Measurements from ENCODE around the gene KANK3. TPM values are rescaled to one million over a fixed set of nuclear protein-coding genes. Genes with fewer than 3 reads are reported as not detected.
A peak's percentile ranks its signal among the peaks of the same experiment; 100 is the strongest.

KANK3 gene
- total RNA-seq, 2 donors from 2014 or later = 10.0 to 13.0 TPM

DNA sequence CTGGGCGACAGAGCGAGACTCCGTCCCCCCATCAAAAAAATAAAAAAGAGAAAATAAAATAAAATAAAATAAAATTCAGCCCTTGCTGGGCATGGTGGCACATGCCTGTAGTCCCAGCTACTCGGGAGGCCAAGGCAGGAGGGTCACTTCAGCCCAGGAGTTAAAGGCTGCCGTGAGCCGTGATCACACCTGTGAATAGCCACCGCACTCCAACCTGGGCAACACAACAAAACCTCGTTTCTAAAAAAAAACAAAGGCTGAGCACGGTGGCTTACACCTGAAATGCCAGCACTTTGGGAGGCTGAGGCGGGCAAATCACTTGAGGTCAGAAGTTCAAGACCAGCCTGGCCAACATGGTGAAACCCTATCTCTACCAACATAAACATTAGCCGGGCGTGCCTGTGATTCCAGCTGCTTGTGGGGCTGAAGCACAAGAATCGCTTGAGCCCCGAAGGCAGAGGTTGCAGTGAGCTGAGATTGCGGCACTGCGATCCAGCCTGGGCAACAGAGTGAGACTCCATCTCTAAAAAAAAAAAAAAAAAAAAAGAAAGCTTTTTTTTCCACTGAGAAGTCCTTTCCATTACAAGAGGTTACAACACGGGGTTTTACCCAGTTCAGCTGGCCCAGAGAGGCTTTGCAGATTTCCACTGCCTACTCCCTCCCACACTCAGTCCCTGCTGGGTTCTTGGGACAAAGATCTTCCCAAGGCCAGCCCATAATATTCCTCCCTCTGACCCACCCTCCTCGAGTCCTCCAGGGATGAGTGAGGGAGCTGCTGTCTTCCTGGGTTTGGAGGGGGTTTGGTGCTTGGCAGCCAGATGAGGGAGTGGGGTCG lies 27.3 kb upstream of the KANK3 start:
- Histone ChIP-seq H3K9me3 (no peaks in the 10 kb centered on the region), H3K4me1 (ENCODE audit: control insufficient read depth in 1 of 2, low read depth in 2 of 2) (peaks cover 13 to 34% of the 10 kb centered on the region in 2 donors), H3K27ac (no peak overlapping the region), H3K36me3 (peaks cover 7% of the 10 kb centered on the region), H3K27me3 (replicated peaks; ENCODE audit: insufficient read depth) (no peaks in the 10 kb centered on the region), H3K4me3 (no peak overlapping the region)
- TF ChIP-seq, protein P1, sequence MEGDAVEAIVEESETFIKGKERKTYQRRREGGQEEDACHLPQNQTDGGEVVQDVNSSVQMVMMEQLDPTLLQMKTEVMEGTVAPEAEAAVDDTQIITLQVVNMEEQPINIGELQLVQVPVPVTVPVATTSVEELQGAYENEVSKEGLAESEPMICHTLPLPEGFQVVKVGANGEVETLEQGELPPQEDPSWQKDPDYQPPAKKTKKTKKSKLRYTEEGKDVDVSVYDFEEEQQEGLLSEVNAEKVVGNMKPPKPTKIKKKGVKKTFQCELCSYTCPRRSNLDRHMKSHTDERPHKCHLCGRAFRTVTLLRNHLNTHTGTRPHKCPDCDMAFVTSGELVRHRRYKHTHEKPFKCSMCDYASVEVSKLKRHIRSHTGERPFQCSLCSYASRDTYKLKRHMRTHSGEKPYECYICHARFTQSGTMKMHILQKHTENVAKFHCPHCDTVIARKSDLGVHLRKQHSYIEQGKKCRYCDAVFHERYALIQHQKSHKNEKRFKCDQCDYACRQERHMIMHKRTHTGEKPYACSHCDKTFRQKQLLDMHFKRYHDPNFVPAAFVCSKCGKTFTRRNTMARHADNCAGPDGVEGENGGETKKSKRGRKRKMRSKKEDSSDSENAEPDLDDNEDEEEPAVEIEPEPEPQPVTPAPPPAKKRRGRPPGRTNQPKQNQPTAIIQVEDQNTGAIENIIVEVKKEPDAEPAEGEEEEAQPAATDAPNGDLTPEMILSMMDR (IDR thresholded peaks at IDR 0.05) = no peak
- ATAC-seq (ENCODE audit: insufficient number of reproducible peaks, low FRiP score, low read depth) = no peak
- DNase-seq (ENCODE audit: low spot score) = no peak

DNA sequence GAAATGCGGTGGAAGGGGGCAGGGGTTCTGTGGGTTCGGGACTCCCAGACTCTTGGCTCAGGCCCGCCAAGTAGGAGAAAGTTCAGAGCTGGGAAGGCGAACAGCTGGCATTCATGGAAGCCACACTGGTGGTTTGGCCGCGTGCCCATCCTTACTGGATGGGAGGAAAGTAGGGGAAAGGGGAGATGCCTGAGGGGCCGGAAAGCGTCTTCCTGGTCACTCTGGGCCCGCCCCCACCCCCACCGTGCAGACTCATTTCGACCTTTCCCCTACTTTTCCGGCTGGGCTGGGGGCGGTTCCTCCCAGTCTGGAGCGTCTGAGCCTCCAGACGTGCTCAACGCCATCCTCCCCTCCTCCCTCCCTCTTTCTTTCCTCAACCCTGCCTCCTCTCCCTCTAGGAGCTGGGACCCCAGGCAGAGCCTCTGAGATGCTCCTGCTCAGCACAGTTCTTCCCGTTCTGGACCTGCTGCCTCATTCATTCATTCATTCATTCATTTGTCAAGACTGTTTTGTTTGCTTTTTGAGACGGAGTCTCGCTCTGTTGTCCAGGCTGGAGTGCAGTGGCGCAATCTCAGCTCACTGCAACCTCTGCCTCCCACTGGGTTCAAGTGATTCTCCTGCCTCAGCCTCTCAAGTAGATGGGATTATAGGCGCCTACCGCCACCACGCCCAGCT lies 24.4 kb upstream of the KANK3 start:
- TF ChIP-seq, protein P1 (IDR thresholded peaks at IDR 0.05) = no peak
- Histone ChIP-seq H3K36me3 (peaks cover 4% of the 10 kb centered on the region), H3K4me3 (peak overlapping the region; percentile 52), H3K9me3 (no peaks in the 10 kb centered on the region), H3K27me3 (replicated peaks; ENCODE audit: insufficient read depth) (no peaks in the 10 kb centered on the region), H3K4me1 (ENCODE audit: control insufficient read depth in 1 of 2, low read depth in 2 of 2) (peaks cover 19 to 40% of the 10 kb centered on the region in 2 donors), H3K27ac (peak overlapping the region in 1 of 2 donors; percentile 35)
- DNase-seq (ENCODE audit: low spot score) (peak; percentile 71), ATAC-seq (ENCODE audit: insufficient number of reproducible peaks, low FRiP score, low read depth) (peak; percentile 37)

DNA sequence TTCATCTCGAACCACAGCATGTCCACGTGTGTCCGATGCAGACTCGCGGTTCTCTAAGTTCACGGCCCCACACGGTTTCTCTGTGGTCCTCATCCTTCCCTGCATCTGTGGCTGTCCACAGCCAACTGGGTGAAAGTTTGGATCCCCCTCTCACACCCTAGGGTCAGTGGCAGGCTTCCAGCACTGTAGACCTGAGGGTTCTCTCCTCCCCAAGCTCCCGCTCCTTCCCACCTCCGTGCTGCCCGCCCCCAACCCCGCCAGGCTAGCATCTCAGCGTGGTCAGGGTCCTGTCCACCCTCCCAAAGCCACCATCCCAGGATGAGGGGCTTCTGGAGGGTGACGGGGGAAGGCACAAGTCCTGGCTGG lies 23.9 kb upstream of the KANK3 start:
- H3K27ac ChIP-seq = peak overlapping the region in 1 of 2 donors; percentile 35
- TF ChIP-seq, protein P1 (IDR thresholded peaks at IDR 0.05) = no peak
- H3K36me3 ChIP-seq = peaks cover 4% of the 10 kb centered on the region
- peak overlapping the region; percentile 52 for H3K4me3 ChIP-seq
- peaks cover 19 to 44% of the 10 kb centered on the region in 2 donors for H3K4me1 ChIP-seq (ENCODE audit: control insufficient read depth in 1 of 2, low read depth in 2 of 2)
- DNase-seq (ENCODE audit: low spot score) (no peak), ATAC-seq (ENCODE audit: insufficient number of reproducible peaks, low FRiP score, low read depth) (no peak)
- H3K9me3 ChIP-seq = no peaks in the 10 kb centered on the region
- H3K27me3 ChIP-seq (replicated peaks; ENCODE audit: insufficient read depth) = no peaks in the 10 kb centered on the region

DNA sequence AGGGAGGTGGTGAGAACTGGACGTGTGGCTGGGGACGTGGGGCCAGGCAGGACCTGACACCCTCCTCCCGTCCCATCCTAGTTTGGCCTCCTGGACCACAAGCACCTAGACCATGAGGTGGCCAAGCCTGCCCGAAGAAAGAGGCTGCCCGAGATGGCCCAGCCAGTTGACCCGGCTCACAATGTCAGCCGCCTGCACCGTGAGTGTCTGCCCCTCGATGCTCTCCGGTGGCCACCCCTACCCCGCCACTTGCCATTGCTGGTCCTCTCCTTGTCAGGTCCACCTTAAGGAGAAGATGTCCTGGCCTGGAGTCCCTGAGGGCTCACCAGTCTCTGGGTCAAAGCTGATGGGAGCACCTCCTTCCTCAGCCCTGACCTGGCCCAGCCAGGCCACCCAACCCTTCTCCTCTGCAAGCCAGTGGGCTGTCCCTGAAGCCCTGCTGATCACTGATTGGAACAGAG lies 23.1 kb upstream of the KANK3 start:
- Histone ChIP-seq H3K27me3 (replicated peaks; ENCODE audit: insufficient read depth) (no peaks in the 10 kb centered on the region), H3K9me3 (no peaks in the 10 kb centered on the region), H3K36me3 (peaks cover 4% of the 10 kb centered on the region), H3K4me1 (ENCODE audit: control insufficient read depth in 1 of 2, low read depth in 2 of 2) (peaks cover 19 to 47% of the 10 kb centered on the region in 2 donors), H3K4me3 (no peak overlapping the region), H3K27ac (no peak overlapping the region)
- ATAC-seq (ENCODE audit: insufficient number of reproducible peaks, low FRiP score, low read depth) (no peak), DNase-seq (ENCODE audit: low spot score) (no peak)
- TF ChIP-seq, protein P1 (IDR thresholded peaks at IDR 0.05) = no peak

All from thoracic aorta (tissue), 2 donors.